ENCODE measurements around the gene RBBP8NL.

Gene RBBP8NL

DNA sequence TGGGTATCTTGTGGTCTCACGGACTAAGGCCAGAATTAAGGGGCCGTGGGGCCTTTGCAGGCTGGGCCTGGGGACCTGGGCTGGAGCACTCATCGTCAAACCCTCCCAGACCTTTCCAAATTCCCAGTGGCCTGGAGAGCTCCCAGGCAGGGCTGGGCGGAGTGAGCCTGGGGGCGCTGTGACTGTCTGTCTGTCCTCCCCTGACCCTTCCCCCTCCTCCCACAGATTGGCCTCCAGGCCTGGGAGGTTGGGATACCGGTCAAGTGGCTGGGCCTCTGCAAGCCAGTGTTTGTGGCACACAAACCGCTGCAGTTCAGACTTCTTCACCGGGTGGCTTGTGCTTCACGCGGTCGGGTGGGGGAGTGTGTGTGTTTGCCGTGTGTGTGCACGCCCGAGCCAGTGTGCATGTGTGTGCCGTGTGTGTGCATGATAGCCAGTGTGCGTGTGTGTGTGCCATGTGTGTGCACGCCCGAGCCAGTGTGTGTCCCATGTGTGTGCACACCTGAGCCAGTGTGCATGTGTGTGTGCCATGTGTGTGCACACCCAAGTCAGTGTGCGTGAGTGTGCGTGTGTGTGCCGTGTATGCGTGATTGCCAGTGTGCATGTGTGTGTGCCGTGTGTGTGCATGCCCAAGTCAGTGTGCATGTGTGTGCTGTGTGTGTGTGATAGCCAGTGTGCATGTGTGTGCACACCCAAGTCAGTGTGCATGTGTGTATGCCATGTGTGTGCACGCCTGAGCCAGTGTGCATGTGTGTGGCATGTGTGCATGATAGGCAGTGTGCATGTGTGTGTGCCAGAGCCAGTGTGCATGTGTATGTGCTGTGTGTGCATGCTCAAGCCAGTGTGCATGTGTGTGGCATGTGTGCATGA lies 6.3 kb downstream of the RBBP8NL start:
- DNase-seq (ENCODE audit: low read depth), result no peak

DNA sequence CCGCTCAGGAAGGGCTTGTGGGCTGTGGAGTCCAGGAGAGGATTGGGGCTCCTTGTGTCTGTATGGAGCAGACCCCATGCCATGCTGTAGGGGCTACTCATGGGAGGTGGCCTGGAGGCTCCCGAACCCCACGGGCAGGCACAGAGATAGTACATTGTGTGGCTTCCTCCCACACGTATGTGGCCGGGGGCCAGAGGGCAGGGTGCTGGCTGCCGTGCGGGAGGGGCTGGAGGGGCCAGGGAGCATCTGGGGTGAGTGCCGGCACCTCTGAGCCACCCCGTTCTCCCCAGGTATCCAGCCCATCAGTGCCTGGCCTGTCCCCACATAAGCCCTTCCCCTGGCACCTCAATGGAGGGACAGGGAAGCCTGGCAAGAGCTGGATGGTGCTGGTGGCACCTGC lies 7.6 kb downstream of the RBBP8NL start:
- no peak for DNase-seq (ENCODE audit: low read depth)

DNA sequence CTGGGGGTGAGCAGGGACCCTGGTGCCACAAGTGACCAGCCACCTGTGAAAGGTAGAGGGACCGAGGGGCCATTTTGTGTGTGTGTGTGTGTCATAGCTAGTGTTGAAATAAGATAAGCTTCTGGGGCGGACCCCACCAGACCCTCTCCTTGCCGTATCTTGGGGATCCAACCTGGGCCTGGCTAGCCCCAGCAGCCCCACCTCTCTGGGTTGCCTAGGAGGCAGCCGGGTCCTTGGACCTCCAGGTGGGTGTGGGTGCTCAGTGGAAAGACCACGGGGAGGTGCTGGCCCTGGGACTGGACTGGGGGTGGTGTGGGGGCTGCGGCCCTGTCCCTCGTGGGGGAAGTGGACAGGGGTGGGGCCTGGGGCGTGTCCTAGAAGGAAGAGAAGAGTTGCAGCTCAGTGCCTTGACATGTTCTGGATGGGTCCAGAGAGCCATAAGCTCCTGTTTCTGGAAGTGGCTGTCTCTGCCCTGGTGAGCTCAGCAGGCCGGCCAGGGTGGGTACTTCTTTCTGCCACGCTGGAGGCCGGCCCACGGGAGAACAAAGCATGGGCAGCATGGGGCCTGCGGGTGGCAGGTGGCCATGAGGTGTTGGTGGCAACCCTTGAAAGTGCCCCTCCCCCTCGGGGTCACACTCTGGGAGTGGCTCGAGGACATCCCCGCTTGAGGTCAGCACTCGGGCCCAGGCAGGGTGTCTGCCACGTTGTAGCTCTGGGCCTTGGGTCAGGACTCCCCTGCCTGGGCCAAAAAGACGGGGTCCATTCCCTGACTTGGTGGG lies 8.4 kb downstream of the RBBP8NL start:
- DNase-seq (ENCODE audit: low read depth), result no peak

DNA sequence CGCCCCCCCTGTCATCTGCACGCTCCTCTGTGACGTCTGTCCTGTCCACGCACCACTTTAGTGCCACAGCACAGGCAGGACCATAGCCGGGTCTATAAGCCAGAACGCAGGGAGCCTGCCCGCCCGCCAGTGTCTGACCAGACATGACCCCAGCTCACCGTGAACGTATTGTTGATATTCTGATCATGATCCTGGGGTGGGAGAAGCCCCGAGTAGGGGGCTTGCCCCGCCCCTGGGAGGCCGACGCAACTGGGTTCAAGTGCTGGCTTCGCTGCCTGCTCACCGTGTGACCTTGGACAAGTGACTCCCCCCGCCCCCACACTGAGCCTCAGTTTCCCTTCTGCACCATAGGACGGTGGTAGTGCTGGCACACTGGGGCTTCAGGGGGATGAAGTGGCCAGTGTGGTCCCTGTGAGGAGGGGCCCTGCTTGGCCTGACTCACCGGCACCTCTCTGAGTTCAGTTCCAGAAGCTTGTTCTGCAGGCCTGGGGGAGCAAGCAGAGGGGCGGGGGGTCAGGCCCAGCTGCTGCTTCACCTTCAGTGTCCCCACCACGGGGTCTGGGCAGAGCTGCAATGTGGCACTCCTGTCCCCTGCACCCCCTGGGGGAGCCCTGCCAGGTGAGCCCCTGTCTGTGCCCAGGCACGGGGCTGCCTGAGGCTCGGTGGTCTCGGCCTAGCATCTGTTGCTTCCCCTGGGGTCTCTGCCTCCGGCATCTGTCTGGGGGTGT lies 9.2 kb downstream of the RBBP8NL start:
- DNase-seq (ENCODE audit: low read depth), result no peak

DNA sequence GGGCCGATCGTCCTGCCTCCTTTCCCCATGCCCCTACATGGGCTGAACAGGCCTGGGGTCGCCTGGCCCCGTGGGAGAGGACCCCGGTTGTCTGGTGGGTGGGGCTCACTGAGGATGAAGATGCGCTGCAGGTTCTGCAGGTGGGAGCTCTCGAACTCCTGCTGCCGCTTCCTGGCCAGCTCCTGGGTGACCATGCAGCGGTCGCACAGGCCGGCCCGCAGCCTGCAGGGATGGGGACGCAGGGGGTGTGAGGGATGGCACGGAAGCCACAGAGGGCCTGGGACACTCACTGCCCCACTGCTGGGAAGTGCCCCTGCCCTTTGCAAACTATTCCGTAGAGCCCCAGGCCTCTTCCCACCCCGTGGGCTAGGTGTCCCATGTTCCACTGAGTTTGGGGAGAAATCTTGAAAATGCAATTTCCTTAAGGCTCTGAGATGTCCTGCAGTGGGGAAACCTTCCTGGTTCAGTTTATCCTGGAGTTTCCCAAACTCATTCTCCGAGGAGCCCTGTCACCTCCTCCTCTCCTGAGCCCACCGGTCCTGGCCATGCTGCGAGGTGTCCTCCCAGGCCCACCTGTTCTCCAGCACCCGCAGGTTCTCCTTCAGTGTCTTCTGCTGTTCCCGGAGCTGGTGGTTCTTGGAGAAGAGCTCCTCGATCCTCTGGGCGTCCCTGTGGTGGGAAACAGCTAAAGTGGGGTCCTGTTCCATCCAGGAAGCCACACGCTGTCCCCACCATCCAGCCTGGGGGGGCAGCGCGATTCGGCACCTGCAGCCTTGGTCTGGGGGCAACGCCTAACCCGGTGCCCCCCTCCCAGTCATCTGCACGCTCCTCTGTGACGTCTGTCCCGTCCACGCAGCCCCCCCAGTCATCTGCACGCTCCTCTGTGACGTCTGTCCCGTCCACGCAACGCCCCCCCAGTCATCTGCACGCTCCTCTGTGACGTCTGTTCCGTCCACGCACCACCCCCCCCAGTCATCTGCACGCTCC lies 10.4 kb downstream of the RBBP8NL start:
- no peak for DNase-seq (ENCODE audit: low read depth)

DNA sequence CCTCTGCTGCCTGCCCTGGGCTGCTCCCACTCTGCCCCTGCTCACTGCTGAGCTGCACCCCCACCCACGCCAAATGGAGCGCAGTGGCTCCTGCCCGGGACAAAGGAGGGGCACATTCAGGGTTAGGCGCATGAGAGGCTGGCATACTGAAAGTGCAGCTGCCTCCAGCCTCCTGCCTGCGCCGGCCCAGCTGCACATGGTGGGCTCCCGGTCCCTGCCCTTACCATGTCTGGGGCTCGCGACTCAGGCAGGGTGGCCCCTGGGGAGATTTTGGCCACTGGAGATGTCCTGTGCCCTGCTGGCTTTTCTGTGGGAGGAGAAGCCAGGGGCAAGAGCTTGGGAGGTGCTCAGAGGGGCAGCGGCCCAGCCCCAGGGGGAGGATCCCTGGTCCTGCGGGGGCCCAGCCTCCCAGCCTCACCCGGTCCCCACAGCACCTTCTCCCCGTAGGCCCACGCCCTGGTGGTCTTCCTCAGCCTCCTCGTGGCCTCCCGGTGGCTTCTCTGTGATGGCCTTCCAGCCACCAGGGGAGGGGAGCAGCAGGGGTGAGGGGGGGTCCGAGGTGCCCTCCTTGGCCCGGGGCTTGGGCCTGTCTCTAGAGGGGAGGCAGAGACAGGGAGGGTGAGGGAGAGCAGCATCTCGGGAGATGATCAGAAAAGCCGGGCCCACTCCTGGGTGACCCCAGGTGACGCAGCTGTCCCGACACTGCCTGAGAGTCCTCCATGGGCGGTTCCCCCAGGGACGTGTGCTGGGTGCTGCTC lies 11.8 kb downstream of the RBBP8NL start:
- no peak for DNase-seq (ENCODE audit: low read depth)

DNA sequence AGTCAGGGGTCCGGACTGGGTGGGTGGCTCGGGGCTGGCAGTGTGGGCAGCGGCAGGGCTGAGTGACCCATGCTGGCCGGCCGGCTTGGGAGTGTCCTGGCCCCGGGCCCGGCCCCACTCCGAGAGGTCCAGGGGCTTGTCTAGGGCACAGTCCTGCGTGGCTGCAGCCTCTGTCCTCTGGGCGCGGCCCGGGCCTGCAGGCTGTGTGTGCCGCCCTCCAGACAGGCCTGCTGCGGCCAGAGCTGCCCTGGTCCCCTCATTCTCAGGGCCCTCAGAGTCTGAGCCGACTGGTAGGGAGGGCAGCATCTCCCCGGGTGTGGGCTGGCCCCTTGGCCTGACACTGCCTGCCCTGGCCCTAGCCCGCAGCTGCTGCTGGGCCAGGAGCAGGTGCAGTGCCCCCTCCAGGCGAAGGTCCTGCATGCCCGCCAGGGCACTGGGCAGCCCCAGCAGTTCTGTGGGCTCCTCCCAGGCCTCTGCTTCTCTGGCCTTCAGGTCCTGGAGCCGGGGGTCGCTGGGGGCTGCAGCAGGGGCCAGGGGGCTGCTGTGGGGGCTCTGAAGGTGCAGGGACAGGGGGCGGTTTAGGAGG lies 13.3 kb downstream of the RBBP8NL start:
- DNase-seq (ENCODE audit: low read depth), result no peak

DNA sequence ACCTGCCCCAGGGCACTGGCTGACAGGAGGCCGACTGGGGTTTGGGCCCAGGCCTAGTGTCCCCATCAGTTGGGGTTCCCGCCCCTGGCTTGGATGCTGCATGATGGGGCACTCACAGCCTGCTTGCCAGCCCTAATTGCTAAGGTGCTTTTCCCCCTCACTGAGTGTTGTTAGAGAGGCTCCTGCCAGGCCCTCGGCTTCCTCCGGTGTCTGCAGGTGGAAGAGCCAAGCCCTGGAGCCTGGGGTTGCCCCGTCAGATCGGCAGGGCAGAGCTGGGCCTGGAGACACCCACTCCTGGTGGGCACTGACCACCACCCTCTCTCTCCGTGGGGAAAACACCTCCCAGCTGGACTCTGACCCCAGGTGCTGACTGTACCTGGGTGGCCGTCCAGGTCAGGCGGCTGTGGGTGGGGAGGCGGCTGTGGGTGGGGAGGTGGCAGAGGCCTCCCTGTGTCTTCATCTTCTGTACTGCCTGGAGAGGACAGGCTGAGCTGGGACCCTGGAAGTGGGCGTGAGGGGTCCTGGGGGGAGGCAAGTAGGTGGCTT lies 14.2 kb downstream of the RBBP8NL start:
- no peak for DNase-seq (ENCODE audit: low read depth)

DNA sequence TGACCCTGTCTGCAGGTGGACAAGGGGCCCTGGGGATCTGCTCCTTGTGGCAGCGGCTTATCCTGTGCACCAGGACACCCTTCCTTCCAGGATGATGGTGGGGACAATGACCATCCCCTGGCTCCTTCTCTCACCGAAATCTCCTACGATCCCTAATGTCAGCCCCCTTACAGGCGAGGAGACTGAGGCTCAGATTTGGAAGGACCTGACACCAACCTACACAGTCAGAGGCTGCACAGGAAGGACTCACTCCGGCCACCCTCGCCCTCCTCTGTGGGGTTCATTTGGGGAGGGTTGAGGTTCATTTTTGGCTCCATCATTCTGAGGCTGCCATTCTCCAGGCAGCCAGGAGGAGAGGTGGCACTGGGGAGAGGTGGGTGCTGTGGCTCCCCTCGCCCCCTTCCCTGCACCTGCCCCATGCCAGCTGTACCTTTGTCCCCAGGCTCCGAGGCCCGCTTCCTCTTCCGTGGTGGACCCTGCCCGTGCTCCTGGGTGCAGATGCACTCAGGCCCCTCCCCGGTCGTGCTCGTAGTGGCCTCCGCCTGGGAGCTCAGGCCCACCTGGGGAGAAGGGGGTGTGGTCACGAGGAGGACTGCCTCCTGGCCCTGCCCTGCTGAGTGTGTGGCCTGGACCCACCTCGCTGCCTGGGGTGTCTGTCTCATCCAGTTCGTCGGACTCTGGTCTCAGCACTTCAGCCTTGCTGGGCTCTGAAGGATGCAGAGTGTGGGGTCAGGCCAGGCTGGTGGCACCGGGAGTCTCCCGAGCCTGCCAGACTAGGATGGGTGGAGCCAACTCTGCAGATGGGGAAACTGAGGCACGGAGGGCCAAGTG lies 14.9 kb downstream of the RBBP8NL start:
- DNase-seq (ENCODE audit: low read depth), result no peak

DNA sequence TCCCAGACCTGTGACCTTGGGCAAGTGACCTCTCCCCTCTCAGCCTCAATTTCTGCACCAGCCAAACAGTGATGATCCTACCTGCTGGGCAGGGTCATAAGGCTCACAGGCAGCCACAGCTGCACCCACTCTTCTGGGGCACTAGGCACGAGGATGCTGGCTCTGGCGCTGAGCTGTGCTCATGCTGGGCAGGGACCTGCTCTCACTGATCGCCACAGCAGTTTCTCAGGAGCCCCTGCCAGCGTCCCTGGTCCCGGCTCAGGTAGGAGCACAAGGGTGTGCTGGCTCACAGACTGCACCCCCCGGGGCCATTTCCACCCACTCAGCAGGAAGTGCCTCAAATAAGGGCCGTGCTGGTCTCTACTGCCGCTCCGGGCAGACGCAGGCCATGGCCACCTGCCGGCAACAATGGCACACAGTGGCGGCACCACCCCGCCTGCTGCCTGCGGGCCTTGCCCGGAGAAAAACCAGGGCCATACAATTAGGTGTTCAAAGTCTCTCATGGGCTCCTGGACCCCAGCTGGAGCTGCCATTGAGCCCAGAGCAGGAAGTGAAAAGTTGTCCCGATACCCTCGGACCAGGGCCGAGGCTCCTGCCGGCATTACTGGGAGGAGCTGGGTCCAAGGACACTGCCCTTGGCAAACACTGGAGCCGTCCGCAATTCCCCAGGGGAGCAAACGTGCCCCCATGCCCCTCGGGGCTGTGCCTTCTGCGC lies 15.7 kb downstream of the RBBP8NL start:
- DNase-seq (ENCODE audit: low read depth), result no peak

DNA sequence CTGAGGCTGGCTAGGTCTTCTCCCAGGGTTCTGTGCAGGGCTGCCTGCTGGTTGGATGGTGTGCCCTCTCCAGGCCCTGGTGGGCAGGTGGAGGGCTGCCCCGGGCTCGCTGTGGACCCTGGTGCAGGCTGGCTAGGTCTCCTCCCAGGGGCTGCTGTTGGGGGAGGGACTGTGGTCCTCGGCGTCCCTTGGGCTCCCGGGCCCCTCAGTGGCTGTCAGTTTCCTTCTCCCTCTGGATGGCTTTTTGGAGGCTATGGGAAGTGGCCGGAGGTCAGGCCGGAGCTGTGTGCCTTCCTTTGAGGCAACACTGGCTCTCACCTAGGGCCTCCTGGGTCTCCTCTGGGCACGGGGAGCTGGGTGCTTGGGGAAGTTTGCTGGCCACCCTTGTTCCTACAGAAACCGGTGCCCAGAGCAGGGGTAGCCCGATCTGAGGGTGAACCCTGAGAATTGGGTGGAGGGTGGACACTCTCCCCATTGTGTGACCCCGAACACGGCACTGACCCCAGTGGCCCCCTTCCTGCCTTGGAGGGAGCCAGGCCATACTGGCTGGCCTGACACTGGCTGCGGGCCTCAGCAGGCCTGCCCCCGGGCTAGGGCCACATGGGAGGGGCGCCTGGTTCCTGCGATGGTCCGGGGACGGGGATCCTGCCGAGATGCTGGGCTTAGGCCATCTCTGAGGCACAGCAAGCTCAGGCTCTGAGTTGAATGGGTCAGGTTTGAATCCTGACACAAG lies 16.4 kb downstream of the RBBP8NL start:
- no peak for DNase-seq (ENCODE audit: low read depth)

DNA sequence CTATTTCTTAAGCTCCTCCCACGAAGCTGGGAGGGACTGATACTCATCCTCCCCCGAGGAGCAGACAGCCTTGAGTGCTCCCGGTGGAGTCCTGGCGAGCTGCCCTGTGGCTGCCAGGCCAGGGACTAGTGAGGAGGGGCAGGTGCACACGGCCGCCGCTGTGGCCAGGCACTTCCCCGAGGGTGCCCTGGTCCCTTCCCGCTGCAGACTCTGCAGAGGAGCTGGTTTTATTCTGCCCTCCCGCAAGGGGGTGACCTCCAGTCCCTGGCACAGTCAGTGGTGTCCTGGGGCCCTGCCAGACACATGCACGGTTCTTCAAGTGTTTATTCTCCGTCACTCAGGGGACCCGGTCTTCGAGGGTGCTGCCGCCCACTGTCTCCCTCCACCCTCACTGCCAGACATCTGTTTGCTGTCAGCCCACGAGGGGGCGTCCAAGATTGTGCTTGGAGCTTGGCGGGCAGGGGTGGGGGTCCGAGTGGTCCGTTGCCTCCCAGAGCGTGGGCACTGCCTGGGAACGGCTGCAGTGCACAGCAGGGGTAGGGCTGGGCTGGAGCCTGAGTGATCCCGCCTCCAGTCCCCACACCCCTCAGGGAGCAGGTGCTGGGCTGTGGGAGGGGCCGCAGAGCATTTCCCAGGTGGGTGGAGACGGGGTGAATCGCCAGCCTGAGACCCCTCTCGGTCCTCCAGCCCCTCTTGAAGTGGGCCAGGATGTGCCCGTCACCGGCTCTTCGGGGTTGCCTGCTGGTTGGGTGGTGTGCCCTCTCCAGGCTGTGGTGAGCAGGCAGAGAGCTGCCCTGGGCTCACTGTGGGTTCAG lies 17.2 kb downstream of the RBBP8NL start:
- no peak for DNase-seq (ENCODE audit: low read depth)

DNA sequence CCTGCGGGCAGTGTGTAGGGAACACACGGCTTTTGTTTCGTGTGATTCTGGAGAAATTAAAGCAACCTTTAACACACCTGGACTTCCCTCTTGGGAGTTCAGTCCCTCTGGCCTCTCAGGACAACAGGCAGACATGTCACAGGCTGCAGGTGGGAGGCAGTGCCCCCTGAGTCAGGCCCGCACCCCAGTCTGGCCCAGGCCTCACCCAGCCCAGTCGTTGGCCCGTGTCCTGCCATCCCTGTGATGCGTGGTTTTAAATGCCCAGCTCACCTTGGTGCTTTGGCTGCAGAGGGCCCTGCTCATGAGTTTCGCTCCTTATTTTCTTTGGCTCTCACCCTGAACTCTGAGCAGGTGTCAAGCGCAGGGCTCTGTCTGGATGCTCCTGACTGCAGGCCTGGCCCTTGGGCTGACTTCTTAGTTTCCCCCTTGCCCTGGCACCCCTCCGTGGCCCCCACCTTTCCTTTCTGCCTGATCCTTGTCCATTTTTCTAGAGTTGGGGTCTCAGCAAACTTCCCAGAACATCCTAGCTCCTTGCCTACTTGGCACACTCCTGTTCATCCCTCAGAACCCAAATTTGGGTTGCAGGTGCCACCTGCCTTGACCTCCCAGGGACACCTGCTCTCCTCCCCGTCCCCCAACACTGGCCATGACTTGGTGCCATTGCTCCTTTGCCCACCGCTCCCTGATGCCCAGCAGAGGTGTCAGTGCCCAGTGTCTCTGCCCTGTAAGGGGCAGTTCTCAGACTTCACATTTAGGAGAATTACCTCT lies 18.1 kb downstream of the RBBP8NL start:
- no peak for DNase-seq (ENCODE audit: low read depth)

DNA sequence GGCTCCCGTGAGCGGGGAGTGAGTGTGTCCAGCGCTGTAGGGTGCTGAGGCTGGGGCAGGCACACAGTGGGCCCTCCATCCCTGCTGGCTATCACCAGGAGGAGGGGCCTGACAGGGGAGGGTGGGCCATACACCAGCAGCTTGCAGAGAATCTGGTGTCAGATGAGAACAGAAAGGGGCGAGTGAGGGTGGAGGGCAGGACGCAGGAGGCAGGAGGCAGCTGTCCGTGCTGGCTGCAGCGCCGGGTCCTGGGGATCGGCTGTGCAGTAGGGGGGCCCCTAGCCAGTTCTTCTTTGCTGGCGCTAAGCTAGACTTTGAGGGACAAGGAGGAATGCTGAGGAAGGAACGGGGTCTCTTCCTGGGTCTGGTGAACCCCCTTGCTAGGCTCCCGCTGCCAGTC lies 18.7 kb downstream of the RBBP8NL start:
- DNase-seq (ENCODE audit: low read depth), result no peak

DNA sequence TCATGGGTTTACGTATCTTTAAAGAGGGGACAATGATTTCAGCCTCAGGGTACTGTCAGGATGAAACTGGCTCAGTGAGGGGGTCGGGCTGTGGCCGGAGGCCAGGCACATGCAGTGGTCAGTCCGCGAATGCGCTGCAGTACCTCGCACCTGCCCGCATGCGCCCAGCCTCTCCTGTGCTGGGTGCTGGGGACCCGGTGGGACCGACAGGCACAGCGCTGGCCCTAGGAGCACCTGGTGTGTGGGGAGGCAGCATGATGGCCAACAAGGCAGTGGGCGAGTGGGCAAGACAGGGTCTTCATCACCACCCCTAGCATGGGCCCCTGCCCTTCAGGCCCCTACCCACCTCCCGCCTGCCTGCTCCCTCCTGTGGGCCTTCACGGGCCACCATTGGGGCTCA lies 19.3 kb downstream of the RBBP8NL start:
- DNase-seq (ENCODE audit: low read depth), result no peak
